DND-41 (cell line): ENCODE measurements around the gene CELA1.

Source experiments
- ATAC-seq: fragments of 200-7000 bp; cut with Tn5 transposase; 3 replicates; pipeline ENCODE4 v1.9.1; 2021; ENCODE audit warnings: low read depth; ENCODE audit not compliant: insufficient read depth
- DNase-seq: peaks from one replicate; pipeline ENCODE4 v3.0.0-alpha.2; 2020
- H2AFZ ChIP-seq: 2 replicates; pipeline ENCODE4 v1.6.0; 2012; ENCODE audit warnings: low read depth, low read length
- H3K27ac ChIP-seq: 2 replicates; pipeline ENCODE4 v1.5.1; 2012; ENCODE audit warnings: low read length, inconsistent platforms
- H3K27me3 ChIP-seq: fragments of 200-600 bp; sonication (generic); 2 replicates; pipeline ENCODE4 v1.6.0; 2012; ENCODE audit warnings: low read length, mild to moderate bottlenecking, inconsistent platforms; ENCODE audit not compliant: insufficient read depth, poor library complexity
- H3K36me3 ChIP-seq: 2 replicates; pipeline ENCODE4 v1.5.1; 2012; ENCODE audit warnings: low read length, inconsistent platforms; ENCODE audit not compliant: insufficient read depth
- H3K4me1 ChIP-seq: 2 replicates; pipeline ENCODE4 v1.5.1; 2012; ENCODE audit warnings: mild to moderate bottlenecking, low read length; ENCODE audit not compliant: insufficient read depth
- H3K4me2 ChIP-seq: 2 replicates; pipeline ENCODE4 v1.6.0; 2012; ENCODE audit warnings: mild to moderate bottlenecking, moderate library complexity, low read length, inconsistent platforms; ENCODE audit not compliant: insufficient read depth
- H3K4me3 ChIP-seq, 2 experiments: fragments of 200-600 bp in 1 of 2; shearing (Covaris generic) in 1 of 2; 2 replicates each; pipeline ENCODE4 v1.5.1; 2012 to 2016; ENCODE audit warnings: inconsistent platforms in 2 of 2, low read length in 2 of 2, mild to moderate bottlenecking in 2 of 2, low read depth in 1 of 2, moderate library complexity in 1 of 2
- H3K79me2 ChIP-seq: 2 replicates; pipeline ENCODE4 v1.6.0; 2012; ENCODE audit warnings: low read length, inconsistent platforms; ENCODE audit not compliant: insufficient read depth
- H3K9ac ChIP-seq: 2 replicates; pipeline ENCODE4 v1.6.0; 2012; ENCODE audit warnings: low read depth, mild to moderate bottlenecking, inconsistent platforms, low read length, moderate library complexity
- H3K9me3 ChIP-seq: 2 replicates; pipeline ENCODE4 v1.5.1; 2012; ENCODE audit warnings: low read length, moderate library complexity, mild to moderate bottlenecking, inconsistent platforms; ENCODE audit not compliant: insufficient read depth, severe bottlenecking
- H4K20me1 ChIP-seq: 2 replicates; pipeline ENCODE4 v1.6.0; 2012; ENCODE audit warnings: low read length; ENCODE audit not compliant: insufficient read depth
- EZH2 ChIP-seq: IDR thresholded peaks from 3 replicates; pipeline ENCODE4 v1.6.1; 2012; ENCODE audit warnings: borderline replicate concordance, low read depth, mild to moderate bottlenecking, moderate library complexity, low read length, inconsistent platforms; ENCODE audit not compliant: severe bottlenecking
- TF ChIP-seq, protein P1 (sequence below): IDR thresholded peaks from 2 replicates; pipeline ENCODE4 v1.5.1; 2012; ENCODE audit warnings: borderline replicate concordance, low read length, moderate library complexity, mild to moderate bottlenecking; ENCODE audit not compliant: poor library complexity, severe bottlenecking; ENCODE audit errors: extremely low read depth

CELA1 gene

DNA sequence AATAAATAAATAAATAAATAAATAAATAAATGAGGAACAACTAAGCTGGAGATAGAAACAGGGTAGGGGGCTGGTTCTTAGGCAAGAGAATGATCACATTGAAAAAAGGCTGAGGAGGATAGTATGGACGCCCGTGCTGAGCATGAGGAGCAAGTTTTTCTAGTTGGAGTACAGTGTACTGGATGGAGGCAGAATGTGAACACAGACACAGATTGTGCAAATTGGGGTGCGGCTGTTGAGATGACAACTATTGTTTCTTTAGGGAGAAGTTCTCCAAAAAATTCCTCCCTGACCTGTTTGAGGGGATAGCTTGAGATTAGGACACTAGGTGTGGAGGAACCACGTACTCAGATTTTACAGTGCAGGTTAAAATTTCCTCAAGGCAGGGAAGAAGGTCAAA lies 21.5 kb downstream of the CELA1 start:
- Histone ChIP-seq H3K9ac (no peak overlapping the region), H3K4me2 (no peak overlapping the region), H3K27me3 (no peaks in the 10 kb centered on the region), H3K36me3 (no peaks in the 10 kb centered on the region), H4K20me1 (no peaks in the 10 kb centered on the region), H3K4me1 (peaks cover 78% of the 10 kb centered on the region), H3K79me2 (peaks cover 15% of the 10 kb centered on the region), H3K27ac (peak overlapping the region; percentile 10; the same call in 1 of the 2 replicates), H3K4me3 (no peak overlapping the region), H2AFZ (no peak overlapping the region), H3K9me3 (no peaks in the 10 kb centered on the region)
- TF ChIP-seq, protein P1, sequence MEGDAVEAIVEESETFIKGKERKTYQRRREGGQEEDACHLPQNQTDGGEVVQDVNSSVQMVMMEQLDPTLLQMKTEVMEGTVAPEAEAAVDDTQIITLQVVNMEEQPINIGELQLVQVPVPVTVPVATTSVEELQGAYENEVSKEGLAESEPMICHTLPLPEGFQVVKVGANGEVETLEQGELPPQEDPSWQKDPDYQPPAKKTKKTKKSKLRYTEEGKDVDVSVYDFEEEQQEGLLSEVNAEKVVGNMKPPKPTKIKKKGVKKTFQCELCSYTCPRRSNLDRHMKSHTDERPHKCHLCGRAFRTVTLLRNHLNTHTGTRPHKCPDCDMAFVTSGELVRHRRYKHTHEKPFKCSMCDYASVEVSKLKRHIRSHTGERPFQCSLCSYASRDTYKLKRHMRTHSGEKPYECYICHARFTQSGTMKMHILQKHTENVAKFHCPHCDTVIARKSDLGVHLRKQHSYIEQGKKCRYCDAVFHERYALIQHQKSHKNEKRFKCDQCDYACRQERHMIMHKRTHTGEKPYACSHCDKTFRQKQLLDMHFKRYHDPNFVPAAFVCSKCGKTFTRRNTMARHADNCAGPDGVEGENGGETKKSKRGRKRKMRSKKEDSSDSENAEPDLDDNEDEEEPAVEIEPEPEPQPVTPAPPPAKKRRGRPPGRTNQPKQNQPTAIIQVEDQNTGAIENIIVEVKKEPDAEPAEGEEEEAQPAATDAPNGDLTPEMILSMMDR: no peak
- TF ChIP-seq EZH2: no peak
- DNase-seq (no peak), ATAC-seq (no peak)

DNA sequence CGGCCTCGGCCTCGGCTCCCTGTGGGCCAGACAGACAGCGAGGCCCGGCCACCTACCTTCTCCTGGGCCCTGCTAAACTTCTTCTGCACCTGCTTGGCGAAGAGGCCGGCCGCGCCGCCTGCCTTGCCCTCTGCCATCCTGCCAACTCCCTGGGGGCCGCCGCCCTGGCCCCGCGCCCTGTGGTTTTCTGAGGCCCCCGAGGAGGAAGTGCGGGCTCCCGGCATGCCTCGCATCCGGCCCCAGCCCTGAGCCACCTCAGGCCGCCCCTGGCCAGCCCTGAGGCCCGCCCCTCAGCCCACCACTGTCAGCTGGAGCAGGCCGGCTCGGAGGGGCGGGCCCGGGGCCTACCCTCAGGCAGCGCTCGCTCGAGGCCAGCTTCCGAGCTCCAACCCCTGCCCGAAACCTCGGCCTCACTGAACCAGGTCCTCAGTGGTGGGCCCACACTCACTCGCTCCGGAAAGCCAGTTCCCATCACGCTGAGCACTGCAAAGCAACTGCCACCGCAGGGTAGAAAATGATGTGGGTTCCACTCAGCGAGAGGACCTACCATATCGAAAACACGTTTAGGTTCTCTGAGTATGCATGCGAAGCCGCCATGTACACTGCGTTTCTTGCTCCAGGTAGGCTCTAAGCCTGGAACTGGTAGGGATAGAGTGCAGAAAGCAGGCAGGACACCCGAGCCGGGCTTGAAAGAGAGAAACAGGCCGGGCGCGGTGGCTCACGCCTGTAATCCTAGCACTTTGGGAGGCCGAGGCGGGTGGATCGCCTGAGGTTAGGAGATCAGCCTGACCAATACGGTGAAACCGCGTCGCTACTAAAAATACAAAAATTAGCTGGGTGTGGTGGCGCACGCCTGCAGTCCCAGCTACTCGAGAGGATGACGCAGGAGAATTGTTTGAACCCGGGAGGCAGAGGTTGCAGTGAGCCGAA lies 22.2 kb downstream of the CELA1 start, which contains the start of gene BIN2:
Gene BIN2 (minus strand): TSS at position 209 of the 930 bp plus-strand sequence. CDS start 72 bp downstream, at position 137.
- Histone ChIP-seq H3K27me3 (no peaks in the 10 kb centered on the region), H3K27ac (peak within 1 kb of the TSS; percentile 86), H3K4me2 (peak within 1 kb of the TSS; percentile 66), H2AFZ (no peak within 1 kb of the TSS; the same call in 1 of the 2 replicates), H3K79me2 (peaks cover 15% of the 10 kb centered on the region), H3K4me3 (peak within 1 kb of the TSS; percentile 21 to 57; a peak in 3 of 4 replicates), H3K4me1 (peaks cover 80% of the 10 kb centered on the region), H3K36me3 (no peaks in the 10 kb centered on the region), H3K9me3 (no peaks in the 10 kb centered on the region), H3K9ac (peak within 1 kb of the TSS; percentile 65), H4K20me1 (no peaks in the 10 kb centered on the region)
- DNase-seq: peak; percentile 89
- peak; percentile 76 for ATAC-seq
- no peak for TF ChIP-seq EZH2
- TF ChIP-seq, protein P1: no peak

DNA sequence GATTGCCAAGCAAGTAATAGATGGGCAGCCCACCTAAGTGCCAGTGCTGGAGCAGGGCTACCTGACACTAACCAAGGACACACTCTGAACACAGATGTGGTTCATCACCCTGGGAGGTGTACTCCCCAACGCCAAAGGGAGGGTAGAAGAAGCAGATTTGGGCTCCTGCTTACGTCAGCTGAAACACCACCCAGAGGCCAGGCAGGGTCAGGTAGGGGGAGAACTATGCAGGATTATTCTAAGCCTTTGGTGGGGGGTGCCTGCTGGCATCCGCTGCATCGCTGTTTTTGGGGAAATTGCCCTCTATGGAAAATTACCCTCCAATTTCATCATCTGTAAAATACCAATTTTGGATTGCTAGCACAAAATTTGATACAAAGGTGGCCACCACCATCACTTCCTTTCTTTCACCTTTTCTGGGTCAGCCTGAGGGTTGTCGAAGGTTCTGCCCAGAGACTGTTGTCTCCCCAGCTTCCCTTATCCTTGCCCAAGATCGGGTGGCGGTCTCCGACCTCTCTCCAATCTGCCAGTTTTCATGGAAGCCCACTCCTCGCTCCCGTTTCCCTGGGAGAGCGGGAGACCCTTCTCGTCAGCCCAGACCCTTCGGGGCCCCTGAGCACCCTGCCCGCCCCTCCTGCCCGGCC lies 23.0 kb downstream of the CELA1 start:
- Histone ChIP-seq H3K27me3 (no peaks in the 10 kb centered on the region), H2AFZ (no peak overlapping the region; the same call in 1 of the 2 replicates), H3K27ac (peak overlapping the region; percentile 86), H3K36me3 (no peaks in the 10 kb centered on the region), H3K4me3 (peak overlapping the region; percentile 21 to 57; a peak in 3 of 4 replicates), H4K20me1 (no peaks in the 10 kb centered on the region), H3K4me2 (peak overlapping the region; percentile 66), H3K4me1 (peaks cover 87% of the 10 kb centered on the region), H3K9me3 (no peaks in the 10 kb centered on the region), H3K9ac (peak overlapping the region; percentile 65), H3K79me2 (peaks cover 15% of the 10 kb centered on the region)
- TF ChIP-seq, protein P1: no peak
- no peak for TF ChIP-seq EZH2
- ATAC-seq: peak; percentile 13; the same call in 2 of the 3 replicates
- DNase-seq: peak; percentile 39
